ENCODE results near the gene EHD4. TPM values are rescaled to one million over a fixed set of nuclear protein-coding genes. Genes with fewer than 3 reads are reported as not detected.

The EHD4 gene
- 20.9 and 21.7 TPM in 2 replicates for total RNA-seq
- long read RNA-seq, full-length matches to known transcripts = 34 of 48 reads
- long read RNA-seq, partial matches to known transcripts = 5 of 48 reads
- long read RNA-seq, other reads (novel, unspliced or antisense) = 9 of 48 reads

- H3K27me3 Mint-ChIP-seq (ENCODE audit: unreplicated experiment) = peaks cover 17% of the 10 kb centered on the region
- H3K4me3 Mint-ChIP-seq (ENCODE audit: unreplicated experiment) = peak within 1 kb of the TSS; percentile 87
- peak within 1 kb of the TSS; percentile 95 for H3K27ac Mint-ChIP-seq (ENCODE audit: unreplicated experiment)
- peak; percentile 98 for DNase-seq (ENCODE audit: extremely low spot score, unreplicated experiment)
- no peaks in the 10 kb centered on the region for H3K9me3 Mint-ChIP-seq (ENCODE audit: unreplicated experiment)
- peaks cover 40% of the 10 kb centered on the region for H3K4me1 Mint-ChIP-seq (ENCODE audit: unreplicated experiment)
- no peaks in the 10 kb centered on the region for H3K36me3 Mint-ChIP-seq (ENCODE audit: unreplicated experiment)
- peak; percentile 44 for TF ChIP-seq CTCF (IDR thresholded peaks at IDR 0.05)
These were observed at the start of gene EHD4 for GRCh38 chr15:41972253-41973242. EHD4 (minus strand) TSS chr15:41972557; CDS start chr15:41972494, 63 bp downstream.

DNA sequence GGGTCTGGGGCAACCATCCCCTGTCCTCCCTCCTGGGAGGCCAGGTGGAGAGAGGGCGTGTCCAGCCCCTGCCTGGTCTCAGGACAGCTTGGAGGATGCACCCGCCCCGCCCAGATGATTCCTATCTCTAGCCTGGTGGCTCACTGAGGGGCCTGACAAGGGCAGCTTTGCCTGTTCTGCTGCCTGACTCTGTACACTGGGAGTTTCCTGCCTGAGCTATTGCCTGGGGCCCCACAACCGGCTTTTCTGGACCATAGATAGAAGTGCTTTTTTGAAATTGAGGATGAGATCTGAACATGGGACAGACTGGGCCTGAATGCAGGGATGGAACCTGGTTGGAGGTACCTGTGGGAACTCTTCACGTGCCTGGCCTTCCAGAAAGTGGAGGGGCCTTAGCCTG is 49.2 kb upstream of the EHD4 start:
- H3K27ac Mint-ChIP-seq (ENCODE audit: unreplicated experiment) = no peak overlapping the region

DNA sequence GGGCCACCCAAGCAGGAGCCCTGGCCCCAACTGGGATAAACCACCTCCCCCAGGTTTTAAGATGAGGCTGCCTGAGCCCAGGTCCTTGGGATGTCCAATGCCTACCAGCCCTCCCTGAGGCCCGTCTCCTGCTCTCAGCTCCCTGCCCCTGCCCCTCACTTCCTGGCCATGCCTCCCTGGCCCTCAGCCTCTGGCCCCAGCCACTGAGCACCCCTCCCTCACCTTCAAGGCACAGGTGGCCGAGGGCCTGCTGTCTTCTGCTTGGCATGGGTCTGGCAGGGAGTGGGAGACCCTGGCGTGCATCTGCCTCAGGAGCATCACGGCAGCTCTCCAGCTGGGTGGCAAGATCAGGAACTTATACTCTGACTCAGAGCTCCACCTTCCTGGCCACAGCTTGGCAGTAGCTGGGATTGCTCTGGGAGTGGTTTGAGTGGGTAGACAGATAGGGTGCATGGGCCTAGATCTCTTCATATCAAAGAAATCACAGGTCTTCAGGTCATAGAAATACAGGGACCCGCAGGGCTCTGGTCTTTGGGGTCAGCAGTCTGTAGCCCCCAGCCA is 48.4 kb upstream of the EHD4 start, which contains the start of gene PLA2G4E:
TSS of gene PLA2G4E (minus strand) at position 330 of the 561 bp plus-strand sequence. CDS start at position 318, 12 bp downstream.
- Mint-ChIP-seq H3K9me3 (ENCODE audit: unreplicated experiment) (peaks cover 8% of the 10 kb centered on the region), H3K4me1 (ENCODE audit: unreplicated experiment) (no peaks in the 10 kb centered on the region), H3K27me3 (ENCODE audit: unreplicated experiment) (peaks cover 34% of the 10 kb centered on the region), H3K36me3 (ENCODE audit: unreplicated experiment) (peaks cover 2% of the 10 kb centered on the region), H3K4me3 (ENCODE audit: unreplicated experiment) (no peak within 1 kb of the TSS), H3K27ac (ENCODE audit: unreplicated experiment) (no peak within 1 kb of the TSS)
- no peak for DNase-seq (ENCODE audit: extremely low spot score, unreplicated experiment)
- no peak for TF ChIP-seq CTCF (IDR thresholded peaks at IDR 0.05)

More for the DNA sequence above, 49.2 kb upstream of the EHD4 start:
- TF ChIP-seq CTCF (IDR thresholded peaks at IDR 0.05) = no peak
- Mint-ChIP-seq H3K4me1 (ENCODE audit: unreplicated experiment) (no peaks in the 10 kb centered on the region), H3K36me3 (ENCODE audit: unreplicated experiment) (peaks cover 2% of the 10 kb centered on the region), H3K27me3 (ENCODE audit: unreplicated experiment) (peaks cover 38% of the 10 kb centered on the region), H3K9me3 (ENCODE audit: unreplicated experiment) (peaks cover 8% of the 10 kb centered on the region), H3K4me3 (ENCODE audit: unreplicated experiment) (no peak overlapping the region)
- DNase-seq (ENCODE audit: extremely low spot score, unreplicated experiment) = no peak

DNA sequence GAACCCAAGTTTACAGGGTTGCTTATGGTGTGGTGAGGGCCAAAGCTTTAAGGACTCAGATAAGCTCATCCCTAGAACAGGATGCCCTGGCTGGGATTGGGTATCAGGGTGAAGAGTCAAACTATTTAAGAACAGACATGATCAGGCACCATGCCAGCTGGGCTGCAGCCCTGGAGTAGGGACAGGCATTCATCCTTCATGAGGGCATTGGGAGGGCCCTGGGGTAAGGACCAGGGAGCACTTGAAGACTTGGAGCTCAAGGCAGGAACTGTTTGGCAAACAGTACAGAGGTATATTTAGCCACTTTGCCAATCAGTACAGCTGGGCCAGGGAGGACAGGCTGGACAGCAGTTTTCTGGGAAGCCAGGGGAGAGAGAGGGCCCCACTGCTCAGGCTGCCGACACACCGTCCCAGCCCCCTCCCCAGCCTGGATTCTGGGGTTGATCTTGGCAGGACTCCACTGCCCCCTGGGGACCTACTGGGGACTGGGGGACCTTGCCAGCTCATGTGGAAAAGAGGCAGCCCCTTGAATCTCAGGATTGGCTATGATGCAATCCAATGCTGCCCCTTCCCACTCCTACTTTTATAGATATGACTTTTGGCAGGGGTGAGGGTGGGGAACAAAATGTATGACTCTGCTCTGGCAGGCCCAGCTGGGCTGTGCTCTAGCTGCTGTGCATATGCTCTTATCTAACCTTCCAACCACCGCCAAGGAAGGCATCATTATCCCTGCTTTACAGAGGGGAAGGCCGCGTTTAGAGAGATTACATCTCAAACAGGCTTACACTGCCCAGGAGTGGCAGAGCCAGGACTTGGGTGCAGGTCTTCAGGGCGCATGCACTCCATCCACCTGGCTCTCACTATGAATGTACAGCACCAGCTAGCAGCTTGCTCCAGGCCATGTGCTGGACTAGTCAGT is 46.2 kb upstream of the EHD4 start:
- H3K27me3 Mint-ChIP-seq (ENCODE audit: unreplicated experiment) = peaks cover 34% of the 10 kb centered on the region
- no peak overlapping the region for H3K4me3 Mint-ChIP-seq (ENCODE audit: unreplicated experiment)
- no peak for DNase-seq (ENCODE audit: extremely low spot score, unreplicated experiment)
- no peak for TF ChIP-seq CTCF (IDR thresholded peaks at IDR 0.05)
- peaks cover 2% of the 10 kb centered on the region for H3K36me3 Mint-ChIP-seq (ENCODE audit: unreplicated experiment)
- H3K4me1 Mint-ChIP-seq (ENCODE audit: unreplicated experiment) = no peaks in the 10 kb centered on the region
- no peak overlapping the region for H3K27ac Mint-ChIP-seq (ENCODE audit: unreplicated experiment)
- H3K9me3 Mint-ChIP-seq (ENCODE audit: unreplicated experiment) = peaks cover 8% of the 10 kb centered on the region

Data from osteocyte (in vitro differentiated cells).